ENCODE results near the gene OSCP1. TPM values are rescaled to one million over a fixed set of nuclear protein-coding genes. Genes with fewer than 3 reads are reported as not detected.

Gene OSCP1
- total RNA-seq, 2 donors from 2014 or later = 1.5 to 1.8 TPM

DNA sequence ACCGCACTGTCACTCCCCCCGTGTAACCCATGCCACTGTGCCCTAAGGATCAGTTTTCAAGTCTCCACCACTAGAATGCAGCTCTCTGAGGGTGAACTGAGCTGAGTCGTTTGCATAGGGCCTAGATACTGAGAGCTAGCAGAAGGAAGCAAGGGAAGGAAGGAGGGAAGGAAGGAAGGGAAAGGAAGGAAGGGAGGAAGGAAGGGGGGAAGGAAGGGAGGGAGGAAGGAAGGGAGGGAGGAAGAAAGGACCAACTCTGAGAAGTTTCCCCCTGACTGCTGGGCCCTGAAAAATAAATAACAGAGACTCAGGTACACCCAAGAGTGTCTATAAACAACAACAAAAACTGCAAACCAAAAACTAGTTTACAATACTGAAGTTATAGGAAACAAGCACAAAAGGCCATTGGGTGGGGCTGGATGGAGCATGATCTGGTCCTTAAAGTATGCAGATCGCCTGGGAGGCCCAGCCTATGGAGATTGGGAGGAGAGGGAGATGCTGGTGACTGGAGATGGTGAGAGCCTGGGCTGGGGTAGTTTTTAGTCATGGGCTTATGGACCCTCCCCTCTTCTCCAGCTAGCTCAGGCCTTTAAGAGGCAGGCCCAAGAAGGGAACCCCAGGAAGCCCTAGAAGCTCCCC is 15.6 kb upstream of the OSCP1 start:
- H3K27ac Mint-ChIP-seq = no peak overlapping the region
- peaks cover 23% of the 10 kb centered on the region for H3K36me3 Mint-ChIP-seq (ENCODE audit: low read depth)
- H3K9me3 Mint-ChIP-seq = no peaks in the 10 kb centered on the region
- peaks cover 6% of the 10 kb centered on the region for H3K4me1 Mint-ChIP-seq
- H3K27me3 Mint-ChIP-seq = no peaks in the 10 kb centered on the region
- no peak for ATAC-seq (replicated peaks)
- no peak overlapping the region for H3K4me3 Mint-ChIP-seq

DNA sequence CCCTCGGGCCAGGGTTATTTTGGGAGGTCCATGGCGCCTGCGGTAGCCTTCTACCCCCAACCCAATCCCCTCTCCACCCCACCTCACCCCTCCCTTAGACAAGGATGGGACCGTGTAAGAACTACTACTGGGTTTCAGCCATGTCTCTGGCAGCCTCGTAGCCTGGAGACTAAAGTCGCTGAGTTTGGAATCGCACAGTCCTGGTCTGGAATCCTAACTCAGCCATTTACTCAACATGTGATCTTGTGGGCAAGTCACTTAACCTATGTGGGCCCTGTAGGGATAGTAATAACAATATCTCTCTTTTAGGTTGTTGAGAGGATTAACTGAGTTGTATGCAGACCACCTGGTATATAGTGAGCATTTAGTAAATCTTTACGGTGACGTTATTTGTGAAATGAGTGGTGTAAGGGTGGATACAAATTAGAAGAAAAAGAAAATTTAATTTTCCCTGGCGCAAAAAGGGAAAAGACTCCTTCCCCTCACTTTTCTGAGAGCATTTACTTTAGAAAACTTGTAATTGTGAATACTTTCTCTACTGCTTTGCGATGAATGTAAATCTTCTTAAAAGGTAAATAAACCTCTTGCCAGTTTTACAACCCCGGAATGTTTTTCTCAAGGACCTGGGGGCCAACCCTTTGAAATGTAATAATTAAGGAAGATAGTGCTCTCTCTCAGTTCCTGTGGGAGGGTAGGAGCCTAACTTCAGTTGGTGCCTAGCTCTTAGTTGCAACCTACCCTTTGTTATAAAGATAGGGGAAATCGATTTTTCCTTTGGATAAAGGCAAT is 14.5 kb upstream of the OSCP1 start:
- Mint-ChIP-seq H3K36me3 (ENCODE audit: low read depth) (peaks cover 32% of the 10 kb centered on the region), H3K4me3 (peak overlapping the region; percentile 99), H3K27me3 (no peaks in the 10 kb centered on the region), H3K9me3 (no peaks in the 10 kb centered on the region), H3K4me1 (peaks cover 8% of the 10 kb centered on the region), H3K27ac (peak overlapping the region; percentile 95)
- peak; percentile 67 for ATAC-seq (replicated peaks)

DNA sequence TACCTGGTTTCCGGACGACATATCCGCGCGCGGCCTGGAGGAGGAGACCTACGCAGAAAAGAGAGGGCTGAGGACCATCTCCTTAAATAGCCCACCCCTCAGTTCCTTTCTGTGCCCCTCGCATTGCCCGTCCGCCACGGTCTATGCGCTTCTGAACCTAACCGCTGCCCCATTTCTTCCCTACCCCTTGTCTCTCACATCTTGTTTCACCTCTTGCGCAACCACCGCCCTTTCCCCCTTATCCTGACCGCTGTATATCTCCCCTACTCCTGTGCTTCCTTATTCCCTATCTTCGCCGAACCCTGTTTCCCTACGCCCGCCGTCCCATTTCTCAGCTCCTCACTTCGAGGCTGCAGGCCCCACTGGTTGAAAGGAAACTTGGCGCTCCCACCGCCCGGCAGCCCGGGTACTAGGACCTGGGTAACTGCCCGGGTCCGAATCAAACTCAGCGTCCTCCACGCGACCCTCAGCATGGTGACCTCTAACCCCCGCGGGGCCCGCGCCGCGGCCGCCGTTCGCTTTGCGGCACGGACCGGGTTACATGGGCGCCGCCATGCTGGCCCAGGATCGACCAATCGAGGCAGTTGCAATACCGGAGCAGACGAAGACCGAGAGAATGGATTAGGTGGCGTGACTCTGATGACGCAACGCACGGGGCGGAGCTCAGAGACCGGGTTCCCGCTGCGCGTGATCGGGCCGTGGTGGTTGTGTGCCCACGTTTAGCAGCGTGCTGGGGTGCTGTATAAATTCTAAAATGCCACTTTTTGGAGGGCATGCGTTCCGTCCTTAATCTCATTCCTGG is 13.8 kb upstream of the OSCP1 start, which contains the start of gene MRPS15:
MRPS15 (minus strand) TSS at position 582 of the 802 bp plus-strand sequence; CDS start at position 473, 109 bp downstream.
- ATAC-seq (replicated peaks) = peak; percentile 96
- peaks cover 14% of the 10 kb centered on the region for H3K4me1 Mint-ChIP-seq
- peak within 1 kb of the TSS; percentile 99 for H3K4me3 Mint-ChIP-seq
- no peaks in the 10 kb centered on the region for H3K9me3 Mint-ChIP-seq
- H3K27me3 Mint-ChIP-seq = no peaks in the 10 kb centered on the region
- H3K36me3 Mint-ChIP-seq (ENCODE audit: low read depth) = peaks cover 40% of the 10 kb centered on the region
- H3K27ac Mint-ChIP-seq = peak within 1 kb of the TSS; percentile 95

DNA sequence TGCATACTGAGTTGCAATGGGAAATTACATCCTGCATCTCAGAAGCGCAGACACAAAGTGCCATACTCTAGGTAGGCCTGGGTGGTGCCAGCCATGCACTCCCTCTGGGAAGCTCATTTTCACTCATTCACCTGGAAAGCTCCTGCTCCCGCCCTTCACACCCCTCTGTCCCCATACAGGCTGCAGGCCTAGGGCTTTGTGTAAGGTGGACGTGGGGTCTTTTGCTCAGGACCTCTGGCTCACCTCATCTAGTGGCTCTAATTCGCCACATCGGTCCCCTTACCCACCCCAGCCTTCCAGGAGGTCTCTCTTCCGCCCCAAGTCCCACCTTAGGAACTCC is 13.2 kb upstream of the OSCP1 start:
- Mint-ChIP-seq H3K4me3 (peak overlapping the region; percentile 99), H3K27ac (peak overlapping the region; percentile 95), H3K9me3 (no peaks in the 10 kb centered on the region), H3K36me3 (ENCODE audit: low read depth) (peaks cover 46% of the 10 kb centered on the region), H3K27me3 (no peaks in the 10 kb centered on the region), H3K4me1 (peaks cover 20% of the 10 kb centered on the region)
- ATAC-seq (replicated peaks) = no peak

DNA sequence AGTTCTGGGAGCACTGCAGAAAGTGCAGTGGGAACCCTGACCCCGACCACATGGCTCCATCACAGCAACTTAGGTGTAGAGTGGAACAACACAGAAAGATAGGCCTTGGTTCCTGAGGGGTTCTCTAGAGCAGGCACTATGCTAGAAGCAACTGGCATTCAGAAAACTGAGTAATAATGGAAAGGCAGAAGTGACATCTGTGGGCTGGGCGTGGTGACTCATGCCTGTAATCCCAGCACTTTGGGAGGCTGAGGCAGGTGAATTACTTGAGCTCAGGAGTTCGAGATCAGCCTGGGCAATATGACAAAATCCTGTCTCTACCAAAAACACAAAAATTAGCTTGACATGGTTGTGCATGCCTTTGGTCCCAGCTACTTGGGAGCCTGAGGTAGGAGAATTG is 8.7 kb upstream of the OSCP1 start:
- H3K36me3 Mint-ChIP-seq (ENCODE audit: low read depth) = peaks cover 86% of the 10 kb centered on the region
- peaks cover 29% of the 10 kb centered on the region for H3K4me1 Mint-ChIP-seq
- H3K27me3 Mint-ChIP-seq = no peaks in the 10 kb centered on the region
- H3K27ac Mint-ChIP-seq = peak overlapping the region; percentile 95
- peak overlapping the region; percentile 86 for H3K4me3 Mint-ChIP-seq
- no peaks in the 10 kb centered on the region for H3K9me3 Mint-ChIP-seq
- ATAC-seq (replicated peaks) = peak; percentile 97

DNA sequence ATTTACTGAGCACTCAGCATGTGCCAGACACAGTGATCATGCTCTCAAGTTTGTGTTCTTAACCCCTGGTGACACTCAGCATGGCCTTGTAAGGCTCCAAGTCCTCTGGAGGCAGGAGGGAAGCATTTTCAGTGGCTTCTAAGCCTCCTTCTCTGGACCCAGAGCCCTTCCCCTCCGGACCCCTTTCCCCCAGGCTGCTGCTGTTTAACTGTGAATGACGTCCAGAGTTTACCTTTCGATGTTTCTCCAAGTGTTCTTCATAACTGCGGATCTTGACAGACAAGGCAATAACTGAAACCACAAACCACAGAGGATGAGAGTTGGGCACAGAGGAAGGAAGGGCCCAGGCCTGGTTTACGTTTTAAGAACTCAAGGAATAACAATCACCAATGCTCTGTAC is 7.4 kb upstream of the OSCP1 start:
- Mint-ChIP-seq H3K27me3 (no peaks in the 10 kb centered on the region), H3K36me3 (ENCODE audit: low read depth) (peaks cover 82% of the 10 kb centered on the region), H3K4me1 (peaks cover 29% of the 10 kb centered on the region), H3K27ac (peak overlapping the region; percentile 95), H3K4me3 (peak overlapping the region; percentile 86), H3K9me3 (no peaks in the 10 kb centered on the region)
- ATAC-seq (replicated peaks) = peak; percentile 50

DNA sequence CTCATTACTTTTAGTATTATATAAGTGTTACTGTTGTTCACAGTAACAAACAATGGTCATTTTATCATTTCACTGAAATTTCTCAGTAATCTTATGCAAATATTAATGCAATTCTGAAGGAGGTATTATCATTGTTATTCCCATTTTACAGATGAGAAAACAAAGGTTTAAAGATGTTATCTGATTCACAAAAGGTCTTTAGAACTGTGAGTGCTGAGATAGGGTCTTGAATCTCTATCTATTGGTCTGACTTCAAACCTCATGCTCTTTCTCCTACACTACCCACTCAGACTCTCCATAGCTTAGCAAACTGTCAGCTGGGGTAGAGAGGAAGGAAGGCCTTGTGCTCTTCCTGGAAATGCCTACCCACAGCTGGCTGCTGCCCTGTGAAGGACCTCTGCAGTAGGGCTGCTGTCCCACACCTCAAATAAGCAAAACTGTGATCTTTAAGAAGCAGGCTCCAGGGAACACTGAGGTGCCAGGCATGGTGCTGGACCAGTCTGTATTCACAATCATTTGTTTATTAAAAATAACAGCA is 6.2 kb upstream of the OSCP1 start:
- H3K27ac Mint-ChIP-seq = no peak overlapping the region
- peaks cover 33% of the 10 kb centered on the region for H3K4me1 Mint-ChIP-seq
- H3K27me3 Mint-ChIP-seq = no peaks in the 10 kb centered on the region
- no peak overlapping the region for H3K4me3 Mint-ChIP-seq
- no peak for ATAC-seq (replicated peaks)
- H3K9me3 Mint-ChIP-seq = no peaks in the 10 kb centered on the region
- peaks cover 73% of the 10 kb centered on the region for H3K36me3 Mint-ChIP-seq (ENCODE audit: low read depth)

DNA sequence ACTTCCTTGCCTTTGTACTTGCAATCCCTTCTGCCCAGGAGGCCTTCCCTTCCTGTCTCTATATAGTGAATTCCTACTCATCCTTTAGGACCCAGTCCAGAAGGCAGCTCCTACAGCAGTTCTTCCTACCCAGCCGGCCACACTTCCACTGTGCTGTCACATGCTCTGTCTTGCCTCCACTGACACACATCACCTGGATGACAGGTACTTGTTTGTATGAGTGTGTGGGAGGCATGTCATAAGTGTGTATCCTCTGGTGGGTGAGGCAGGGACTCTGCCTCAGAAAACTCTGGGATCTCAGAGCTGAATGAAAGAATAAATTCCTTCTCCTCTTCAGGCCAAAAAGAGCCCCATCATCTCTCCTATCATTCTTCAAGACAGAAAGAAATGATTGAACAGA is 5.1 kb upstream of the OSCP1 start:
- H3K27ac Mint-ChIP-seq = no peak overlapping the region
- H3K4me1 Mint-ChIP-seq = peaks cover 27% of the 10 kb centered on the region
- H3K27me3 Mint-ChIP-seq = no peaks in the 10 kb centered on the region
- no peak overlapping the region for H3K4me3 Mint-ChIP-seq
- peaks cover 64% of the 10 kb centered on the region for H3K36me3 Mint-ChIP-seq (ENCODE audit: low read depth)
- H3K9me3 Mint-ChIP-seq = no peaks in the 10 kb centered on the region
- no peak for ATAC-seq (replicated peaks)

DNA sequence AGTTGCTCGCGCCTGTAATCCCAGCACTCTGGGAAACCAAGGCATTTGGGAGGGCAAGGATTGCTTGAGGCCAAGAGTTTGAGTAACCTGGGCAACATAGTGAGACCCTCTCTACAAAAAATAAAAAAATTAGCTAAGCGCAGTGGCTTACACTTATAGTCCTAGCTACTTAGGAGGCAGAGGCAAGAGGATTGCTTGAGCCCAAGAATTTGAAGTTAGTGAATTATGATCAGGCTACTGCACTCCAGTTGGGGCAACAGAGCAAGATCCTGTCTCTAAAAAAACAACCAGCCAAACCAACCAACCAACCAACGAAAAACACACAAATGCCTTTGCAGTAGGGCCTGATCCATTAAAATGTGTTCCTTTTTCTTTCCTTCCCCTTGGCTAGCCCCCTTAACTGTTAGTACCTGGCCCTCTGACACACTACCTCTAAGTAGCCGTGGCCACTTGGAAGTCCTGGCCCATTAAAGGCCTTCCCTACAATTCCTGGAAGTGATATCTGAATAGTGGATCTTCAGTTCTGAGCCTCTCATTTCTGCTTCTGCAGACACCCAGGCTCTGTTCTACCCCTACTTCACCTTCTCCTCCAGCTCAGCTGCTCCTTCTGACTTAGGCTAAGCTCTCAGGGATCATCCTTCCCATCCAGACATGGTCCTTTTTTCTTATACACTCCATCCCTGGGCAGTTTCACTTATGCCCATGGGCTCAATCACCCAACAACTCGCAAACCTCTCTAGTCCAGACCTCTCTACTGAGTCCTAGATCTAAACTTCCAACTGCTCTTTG is 3.5 kb upstream of the OSCP1 start:
- H3K27ac Mint-ChIP-seq = no peak overlapping the region
- no peaks in the 10 kb centered on the region for H3K9me3 Mint-ChIP-seq
- H3K27me3 Mint-ChIP-seq = no peaks in the 10 kb centered on the region
- H3K4me1 Mint-ChIP-seq = peaks cover 18% of the 10 kb centered on the region
- H3K36me3 Mint-ChIP-seq (ENCODE audit: low read depth) = peaks cover 52% of the 10 kb centered on the region
- H3K4me3 Mint-ChIP-seq = no peak overlapping the region
- ATAC-seq (replicated peaks) = no peak

DNA sequence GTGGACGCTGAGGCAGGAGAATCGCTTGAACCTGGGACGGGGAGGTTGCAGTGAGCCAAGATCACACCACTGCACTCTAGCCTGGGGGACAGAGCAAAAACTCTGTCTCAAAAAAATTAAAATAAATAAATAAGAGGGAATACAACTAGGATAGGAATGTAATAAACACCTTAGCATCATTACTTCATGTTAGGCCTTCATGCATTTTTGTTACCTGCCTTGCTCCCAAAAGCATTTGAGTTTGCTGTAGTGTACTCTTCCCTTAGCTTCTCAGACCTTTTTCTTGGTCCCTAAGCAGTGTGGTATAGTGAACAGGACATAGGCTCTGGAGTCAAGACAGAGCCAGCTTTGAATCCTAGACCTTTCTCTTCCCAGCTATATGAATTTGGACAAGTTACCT is 2.8 kb upstream of the OSCP1 start:
- Mint-ChIP-seq H3K27ac (no peak overlapping the region), H3K36me3 (ENCODE audit: low read depth) (peaks cover 45% of the 10 kb centered on the region), H3K27me3 (no peaks in the 10 kb centered on the region), H3K9me3 (no peaks in the 10 kb centered on the region), H3K4me3 (no peak overlapping the region), H3K4me1 (peaks cover 13% of the 10 kb centered on the region)
- no peak for ATAC-seq (replicated peaks)

DNA sequence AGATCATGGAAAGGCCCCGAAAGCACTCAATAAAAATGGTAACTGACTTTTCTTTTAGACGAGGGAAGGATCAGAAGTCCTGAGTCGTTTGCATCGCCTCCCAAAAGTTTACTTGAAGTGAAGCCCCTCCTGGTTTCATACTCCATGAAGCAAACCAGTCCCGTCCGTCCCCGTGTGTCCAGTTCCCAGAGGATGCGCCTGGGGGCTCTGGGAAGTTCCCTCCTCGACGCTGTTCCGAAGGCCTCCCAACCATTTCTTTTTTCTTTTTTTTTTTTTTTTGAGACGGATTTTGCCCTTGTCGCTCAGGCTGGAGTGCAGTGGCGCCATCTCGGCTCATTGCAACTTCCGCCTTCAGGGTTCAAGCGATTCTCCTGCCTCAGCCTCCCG is 661 bp upstream of the OSCP1 start:
- Mint-ChIP-seq H3K4me1 (peaks cover 5% of the 10 kb centered on the region), H3K36me3 (ENCODE audit: low read depth) (peaks cover 25% of the 10 kb centered on the region), H3K27ac (peak overlapping the region; percentile 90), H3K27me3 (no peaks in the 10 kb centered on the region), H3K9me3 (no peaks in the 10 kb centered on the region), H3K4me3 (peak overlapping the region; percentile 86)
- ATAC-seq (replicated peaks) = no peak

DNA sequence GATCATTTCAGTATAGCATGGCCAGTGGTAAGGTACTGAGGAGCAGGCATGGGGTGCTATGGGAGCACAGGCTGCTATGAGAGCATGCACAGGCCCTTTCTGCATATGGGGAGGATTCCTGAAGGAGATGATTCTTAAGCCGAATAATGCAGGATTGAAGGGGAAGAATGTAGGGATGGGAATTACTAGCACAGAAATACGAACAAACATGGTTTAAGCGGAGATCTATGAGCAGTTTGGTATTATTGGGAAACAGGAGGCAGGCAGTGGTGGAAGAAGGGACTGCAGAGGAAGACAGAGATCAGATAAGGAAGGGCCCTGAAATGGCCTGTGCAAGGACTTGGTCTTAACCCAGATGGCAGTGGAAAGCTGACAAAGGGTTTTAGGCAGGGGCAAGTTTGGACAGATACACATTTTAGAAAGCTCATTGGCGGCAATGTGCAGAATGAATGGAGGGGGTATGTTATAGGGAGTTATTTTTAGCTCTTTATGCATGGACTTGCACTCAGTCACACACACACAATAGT is 1.7 kb downstream of the OSCP1 start:
- Mint-ChIP-seq H3K4me3 (peak overlapping the region; percentile 86), H3K4me1 (peaks cover 5% of the 10 kb centered on the region), H3K36me3 (ENCODE audit: low read depth) (peaks cover 5% of the 10 kb centered on the region), H3K27me3 (no peaks in the 10 kb centered on the region), H3K9me3 (no peaks in the 10 kb centered on the region), H3K27ac (no peak overlapping the region)
- ATAC-seq (replicated peaks) = no peak

DNA sequence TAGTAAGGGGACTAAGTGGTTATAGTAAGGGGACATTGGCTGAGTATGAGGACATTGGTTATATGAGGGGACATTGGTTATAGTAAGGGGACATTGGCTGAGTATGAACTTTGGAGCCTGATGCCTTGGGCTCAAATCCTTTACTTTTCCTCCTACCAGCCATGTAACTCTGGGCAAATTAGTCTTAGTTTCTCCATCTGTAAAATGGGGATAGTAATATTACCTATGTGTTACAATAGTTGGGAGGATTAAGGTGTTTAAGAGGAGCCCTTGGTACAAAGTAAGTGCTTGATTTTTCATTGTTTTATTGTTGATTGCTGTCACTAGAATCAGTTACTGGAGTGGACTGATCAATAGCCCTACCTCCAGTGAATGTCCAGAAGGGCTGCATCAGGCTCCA is 2.8 kb downstream of the OSCP1 start:
- ATAC-seq (replicated peaks) = no peak
- no peak overlapping the region for H3K4me3 Mint-ChIP-seq
- no peak overlapping the region for H3K27ac Mint-ChIP-seq
- peaks cover 5% of the 10 kb centered on the region for H3K36me3 Mint-ChIP-seq (ENCODE audit: low read depth)
- H3K9me3 Mint-ChIP-seq = no peaks in the 10 kb centered on the region
- H3K4me1 Mint-ChIP-seq = peaks cover 5% of the 10 kb centered on the region
- no peaks in the 10 kb centered on the region for H3K27me3 Mint-ChIP-seq

DNA sequence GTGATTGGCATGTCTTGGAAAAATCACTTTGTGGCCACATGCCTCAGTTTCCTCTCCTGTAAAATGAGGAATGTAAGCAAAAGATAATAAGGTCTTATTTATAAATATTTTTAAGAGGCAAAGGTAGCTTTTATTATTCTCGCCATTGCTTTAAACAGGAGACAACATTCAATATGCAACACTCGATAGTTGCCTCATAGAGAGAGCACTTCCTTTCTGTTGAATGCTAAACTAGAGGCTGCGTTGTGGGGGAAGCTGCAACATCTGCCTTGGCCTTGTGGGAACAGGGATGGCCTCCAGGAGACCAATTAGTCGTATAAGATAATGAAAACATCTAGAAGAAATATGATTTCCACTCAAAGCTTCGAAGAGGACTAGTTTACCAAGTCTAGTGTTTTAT is 3.5 kb downstream of the OSCP1 start:
- Mint-ChIP-seq H3K9me3 (no peaks in the 10 kb centered on the region), H3K4me3 (no peak overlapping the region), H3K4me1 (peaks cover 5% of the 10 kb centered on the region), H3K27me3 (no peaks in the 10 kb centered on the region), H3K27ac (no peak overlapping the region), H3K36me3 (ENCODE audit: low read depth) (peaks cover 5% of the 10 kb centered on the region)
- ATAC-seq (replicated peaks) = no peak

Data from activated T-helper 17 cell treated with anti-CD3 and anti-CD28 coated beads, Interleukin-2, amount 50 U/mL, for 72 hours (primary cell).